ENCODE measurements around the gene INPP5D.

- TF ChIP-seq CTCF (IDR thresholded peaks at IDR 0.05) (no peak), POLR2A (IDR thresholded peaks at IDR 0.05) (no peak)
Measured at GRCh38 chr2:233058717-233059546, 1.2 kb upstream of the INPP5D start.

Data from testis (tissue), 2 donors.